AG09319 (cell line): ENCODE data around the gene JAG2.

Source experiments
- DNase-seq: peaks from one replicate; pipeline ENCODE4 v3.0.0-alpha.2; 2010; ENCODE audit warnings: low read depth; ENCODE audit errors: extremely low read depth
- CTCF ChIP-seq: IDR thresholded peaks from 2 replicates; pipeline ENCODE4 v1.5.1; 2011; ENCODE audit warnings: low read depth, mild to moderate bottlenecking, inconsistent platforms, low read length, moderate library complexity

JAG2 gene

GRCh38 chr14:105139831-105140239 is 28.7 kb downstream of the JAG2 start:
- TF ChIP-seq CTCF: no peak
- no peak for DNase-seq

GRCh38 chr14:105139212-105139825 is 29.3 kb downstream of the JAG2 start:
- no peak for DNase-seq
- TF ChIP-seq CTCF: no peak

- DNase-seq: no peak
- no peak for TF ChIP-seq CTCF
Measured at GRCh38 chr14:105138551-105139111, 29.9 kb downstream of the JAG2 start.

GRCh38 chr14:105138021-105138541 is 30.5 kb downstream of the JAG2 start:
- no peak for DNase-seq
- TF ChIP-seq CTCF: no peak

GRCh38 chr14:105137481-105138020 is 31.0 kb downstream of the JAG2 start:
- no peak for DNase-seq
- TF ChIP-seq CTCF: no peak

- no peak for DNase-seq
- TF ChIP-seq CTCF: no peak
Measured at GRCh38 chr14:105136401-105137322, 31.9 kb downstream of the JAG2 start.
